Measurements from ENCODE around the gene PALLD. TPM values are rescaled to one million over a fixed set of nuclear protein-coding genes. Genes with fewer than 3 reads are reported as not detected.

PALLD gene
- total RNA-seq, 1 donor from 2014 or later, result 16.4 TPM

DNA sequence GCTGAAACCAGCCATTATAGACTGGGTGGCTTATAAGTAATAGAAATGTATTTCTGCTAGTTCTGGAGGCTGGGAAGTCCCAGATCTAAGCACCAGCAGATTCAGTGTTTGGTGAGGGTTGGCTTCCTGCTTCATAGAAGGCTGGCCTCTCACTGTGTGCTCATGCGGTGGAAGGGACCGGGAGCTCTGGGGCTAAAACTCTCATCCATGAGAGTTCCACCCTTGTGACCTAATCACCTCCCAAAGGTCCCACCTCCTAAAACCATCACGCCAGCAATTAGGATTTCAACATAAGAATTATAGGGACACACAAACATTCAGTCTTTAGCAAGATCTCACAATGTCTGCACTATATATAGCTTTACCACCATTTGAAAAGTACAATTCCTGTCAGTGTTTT is 298.0 kb downstream of the PALLD start:
- TF ChIP-seq, protein P1, sequence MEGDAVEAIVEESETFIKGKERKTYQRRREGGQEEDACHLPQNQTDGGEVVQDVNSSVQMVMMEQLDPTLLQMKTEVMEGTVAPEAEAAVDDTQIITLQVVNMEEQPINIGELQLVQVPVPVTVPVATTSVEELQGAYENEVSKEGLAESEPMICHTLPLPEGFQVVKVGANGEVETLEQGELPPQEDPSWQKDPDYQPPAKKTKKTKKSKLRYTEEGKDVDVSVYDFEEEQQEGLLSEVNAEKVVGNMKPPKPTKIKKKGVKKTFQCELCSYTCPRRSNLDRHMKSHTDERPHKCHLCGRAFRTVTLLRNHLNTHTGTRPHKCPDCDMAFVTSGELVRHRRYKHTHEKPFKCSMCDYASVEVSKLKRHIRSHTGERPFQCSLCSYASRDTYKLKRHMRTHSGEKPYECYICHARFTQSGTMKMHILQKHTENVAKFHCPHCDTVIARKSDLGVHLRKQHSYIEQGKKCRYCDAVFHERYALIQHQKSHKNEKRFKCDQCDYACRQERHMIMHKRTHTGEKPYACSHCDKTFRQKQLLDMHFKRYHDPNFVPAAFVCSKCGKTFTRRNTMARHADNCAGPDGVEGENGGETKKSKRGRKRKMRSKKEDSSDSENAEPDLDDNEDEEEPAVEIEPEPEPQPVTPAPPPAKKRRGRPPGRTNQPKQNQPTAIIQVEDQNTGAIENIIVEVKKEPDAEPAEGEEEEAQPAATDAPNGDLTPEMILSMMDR (IDR thresholded peaks at IDR 0.05; ENCODE audit: unreplicated experiment), result no peak
- DNase-seq (ENCODE audit: low spot score), result no peak
- Mint-ChIP-seq H3K9me3 (ENCODE audit: unreplicated experiment) (no peaks in the 10 kb centered on the region), H3K4me3 (ENCODE audit: unreplicated experiment) (no peak overlapping the region), H3K36me3 (ENCODE audit: low read depth, unreplicated experiment) (no peaks in the 10 kb centered on the region), H3K4me1 (ENCODE audit: unreplicated experiment) (no peaks in the 10 kb centered on the region), H3K27me3 (ENCODE audit: unreplicated experiment) (peaks cover 3% of the 10 kb centered on the region), H3K27ac (ENCODE audit: unreplicated experiment) (no peak overlapping the region)

DNA sequence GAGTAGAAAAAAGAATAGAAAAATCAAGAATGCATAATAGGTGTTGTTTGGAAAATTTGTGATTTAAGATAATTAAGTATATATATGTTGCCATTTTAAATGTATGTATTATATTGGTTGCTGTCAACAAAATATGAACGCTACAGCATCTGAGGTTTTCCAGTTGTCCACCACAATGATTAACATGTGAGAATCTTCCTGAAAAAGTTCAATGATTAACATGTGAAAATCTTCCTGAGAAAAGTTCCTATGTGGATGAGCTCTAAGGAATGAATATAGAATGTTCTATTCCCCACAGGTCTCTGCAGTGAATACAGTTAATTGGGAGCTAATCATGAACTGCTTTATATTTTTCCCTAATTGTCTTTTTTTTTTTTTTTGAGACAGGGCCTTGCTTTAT is 298.5 kb downstream of the PALLD start:
- no peak for DNase-seq (ENCODE audit: low spot score)
- Mint-ChIP-seq H3K27ac (ENCODE audit: unreplicated experiment) (no peak overlapping the region), H3K27me3 (ENCODE audit: unreplicated experiment) (peaks cover 3% of the 10 kb centered on the region), H3K4me3 (ENCODE audit: unreplicated experiment) (no peak overlapping the region), H3K36me3 (ENCODE audit: low read depth, unreplicated experiment) (no peaks in the 10 kb centered on the region), H3K9me3 (ENCODE audit: unreplicated experiment) (no peaks in the 10 kb centered on the region), H3K4me1 (ENCODE audit: unreplicated experiment) (no peaks in the 10 kb centered on the region)
- TF ChIP-seq, protein P1 (IDR thresholded peaks at IDR 0.05; ENCODE audit: unreplicated experiment), result no peak

DNA sequence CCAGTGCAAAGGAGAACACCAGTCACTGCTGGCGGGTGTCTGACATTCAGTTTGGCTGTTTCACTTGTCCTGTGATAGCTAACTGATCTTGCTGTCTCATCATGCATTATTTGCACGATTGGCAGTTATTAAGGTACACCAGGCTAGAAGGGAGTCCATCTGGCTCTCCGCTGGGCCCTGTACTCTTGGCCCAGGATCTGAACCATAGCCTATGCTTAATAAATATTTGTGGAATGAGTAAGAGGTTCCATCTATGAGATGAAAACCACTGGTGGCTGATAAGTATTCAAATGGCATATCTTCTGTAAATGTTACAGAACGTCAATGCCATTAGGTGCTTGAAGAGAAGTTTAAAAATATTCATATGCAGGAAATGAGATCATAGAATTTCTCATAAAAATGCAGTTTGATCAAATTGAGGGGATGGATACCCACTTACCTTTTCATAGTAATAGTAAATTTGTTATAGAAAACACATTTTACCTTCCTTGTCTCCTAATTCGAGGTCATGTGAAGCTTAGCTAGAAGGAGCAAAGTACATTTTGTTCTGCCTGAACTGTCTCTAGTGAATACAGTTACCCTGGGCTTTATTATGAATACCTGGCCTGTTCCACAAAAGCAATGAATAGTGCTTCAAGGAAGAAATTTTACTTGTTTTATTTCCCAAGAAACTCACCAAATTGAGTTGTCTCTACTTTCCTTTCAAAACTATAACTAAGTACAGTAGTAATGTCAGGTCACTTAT is 299.7 kb downstream of the PALLD start:
- TF ChIP-seq, protein P1 (IDR thresholded peaks at IDR 0.05; ENCODE audit: unreplicated experiment), result no peak
- no peaks in the 10 kb centered on the region for H3K27me3 Mint-ChIP-seq (ENCODE audit: unreplicated experiment)
- no peak overlapping the region for H3K4me3 Mint-ChIP-seq (ENCODE audit: unreplicated experiment)
- H3K36me3 Mint-ChIP-seq (ENCODE audit: low read depth, unreplicated experiment), result no peaks in the 10 kb centered on the region
- no peak for DNase-seq (ENCODE audit: low spot score)
- no peaks in the 10 kb centered on the region for H3K9me3 Mint-ChIP-seq (ENCODE audit: unreplicated experiment)
- H3K27ac Mint-ChIP-seq (ENCODE audit: unreplicated experiment), result no peak overlapping the region
- no peaks in the 10 kb centered on the region for H3K4me1 Mint-ChIP-seq (ENCODE audit: unreplicated experiment)

DNA sequence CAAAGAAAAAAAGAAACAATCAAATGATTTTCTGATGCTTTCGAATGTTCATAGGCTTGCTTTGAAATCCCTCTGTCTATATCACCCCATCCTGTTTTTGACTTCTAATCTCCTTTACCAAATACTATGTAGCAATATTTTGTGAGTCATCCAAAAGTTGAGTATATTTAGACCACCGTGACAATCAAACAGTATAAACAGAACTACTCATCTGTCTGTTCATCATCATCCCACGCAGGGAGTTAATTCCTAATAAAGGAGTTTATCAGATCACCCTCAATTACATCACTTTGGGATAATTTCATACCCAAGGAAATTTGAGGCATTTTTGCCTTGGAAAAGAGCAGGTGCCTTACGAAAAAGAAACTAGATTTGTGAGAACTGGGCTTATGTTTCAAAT is 300.3 kb downstream of the PALLD start:
- Mint-ChIP-seq H3K4me1 (ENCODE audit: unreplicated experiment) (no peaks in the 10 kb centered on the region), H3K4me3 (ENCODE audit: unreplicated experiment) (no peak overlapping the region), H3K27ac (ENCODE audit: unreplicated experiment) (no peak overlapping the region), H3K27me3 (ENCODE audit: unreplicated experiment) (no peaks in the 10 kb centered on the region), H3K36me3 (ENCODE audit: low read depth, unreplicated experiment) (no peaks in the 10 kb centered on the region), H3K9me3 (ENCODE audit: unreplicated experiment) (no peaks in the 10 kb centered on the region)
- TF ChIP-seq, protein P1 (IDR thresholded peaks at IDR 0.05; ENCODE audit: unreplicated experiment), result no peak
- DNase-seq (ENCODE audit: low spot score), result no peak

DNA sequence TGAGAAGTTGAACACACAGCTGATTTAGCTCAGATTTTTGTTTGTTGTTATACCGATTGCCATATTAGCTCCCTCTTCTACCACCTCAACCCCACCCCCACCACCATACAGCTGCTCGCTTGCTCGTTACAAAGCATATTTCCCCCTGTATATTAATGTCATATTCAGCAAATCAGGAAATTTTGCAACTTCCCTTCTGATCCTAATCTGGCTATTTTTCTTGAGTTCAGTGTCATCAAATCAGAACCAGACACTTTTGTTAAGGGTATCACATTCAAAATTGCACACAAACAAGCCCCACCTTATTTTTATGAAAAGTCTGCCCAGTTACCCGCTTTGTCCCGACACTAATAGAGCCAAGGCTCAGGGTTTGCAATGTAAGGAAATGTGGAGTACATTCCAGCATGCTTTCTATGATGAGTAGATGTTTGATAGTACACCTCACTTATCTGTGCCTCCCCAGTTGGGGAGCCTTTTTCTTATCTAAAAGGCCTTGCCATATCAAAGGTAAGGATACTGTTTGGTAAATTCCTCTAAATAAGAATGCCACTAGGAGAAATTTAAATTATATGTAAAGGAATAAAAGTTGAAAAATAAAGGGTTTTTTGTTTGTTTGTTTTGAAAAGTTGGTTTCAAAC is 301.0 kb downstream of the PALLD start:
- H3K36me3 Mint-ChIP-seq (ENCODE audit: low read depth, unreplicated experiment), result no peaks in the 10 kb centered on the region
- no peak overlapping the region for H3K27ac Mint-ChIP-seq (ENCODE audit: unreplicated experiment)
- H3K27me3 Mint-ChIP-seq (ENCODE audit: unreplicated experiment), result no peaks in the 10 kb centered on the region
- H3K4me3 Mint-ChIP-seq (ENCODE audit: unreplicated experiment), result no peak overlapping the region
- no peak for DNase-seq (ENCODE audit: low spot score)
- TF ChIP-seq, protein P1 (IDR thresholded peaks at IDR 0.05; ENCODE audit: unreplicated experiment), result no peak
- H3K9me3 Mint-ChIP-seq (ENCODE audit: unreplicated experiment), result no peaks in the 10 kb centered on the region
- H3K4me1 Mint-ChIP-seq (ENCODE audit: unreplicated experiment), result peaks cover 1% of the 10 kb centered on the region
